MM.1S (cell line): ENCODE measurements around the gene GNAS.

ENCODE experiments used
- DNase-seq: peaks from one replicate; pipeline ENCODE4 v3.0.0-alpha.2; 2015
- H2AFZ ChIP-seq: fragments of 300-600 bp; sonication (generic); 2 replicates; pipeline ENCODE4 v1.6.0; 2016; ENCODE audit warnings: antibody characterized with exemption, low read length
- H3F3A ChIP-seq: fragments of 300-600 bp; sonication (generic); 2 replicates; pipeline ENCODE4 v1.6.1; 2016; ENCODE audit warnings: mild to moderate bottlenecking, antibody characterized with exemption, low read length, moderate library complexity, mixed read lengths; ENCODE audit not compliant: insufficient read depth
- H3K27ac ChIP-seq: fragments of 300-600 bp; sonication (generic); 2 replicates; pipeline ENCODE4 v1.5.1; 2016; ENCODE audit warnings: mild to moderate bottlenecking, low read length
- H3K27me3 ChIP-seq: fragments of 300-600 bp; sonication (generic); replicated peaks from 2 replicates; pipeline ENCODE4 v1.6.0; 2016; ENCODE audit warnings: low read length; ENCODE audit not compliant: insufficient read depth
- H3K36me3 ChIP-seq: fragments of 300-600 bp; sonication (generic); replicated peaks from 2 replicates; pipeline ENCODE4 v1.6.1; 2016; ENCODE audit warnings: mild to moderate bottlenecking, low read length, mixed read lengths; ENCODE audit not compliant: insufficient read depth
- H3K4me1 ChIP-seq: fragments of 300-600 bp; sonication (generic); 2 replicates; pipeline ENCODE4 v1.6.1; 2016; ENCODE audit warnings: low read length, mixed read lengths
- H3K4me2 ChIP-seq: fragments of 300-600 bp; sonication (generic); 2 replicates; pipeline ENCODE4 v1.6.0; 2016; ENCODE audit warnings: low read depth, low read length
- H3K4me3 ChIP-seq: fragments of 300-600 bp; sonication (generic); 2 replicates; pipeline ENCODE4 v1.5.1; 2016; ENCODE audit warnings: low read length, mixed read lengths
- H3K79me2 ChIP-seq: fragments of 300-600 bp; sonication (generic); 2 replicates; pipeline ENCODE4 v1.6.1; 2016; ENCODE audit warnings: mixed run types, low read length, mixed read lengths
- H3K9ac ChIP-seq: fragments of 300-600 bp; sonication (generic); 2 replicates; pipeline ENCODE4 v1.6.1; 2016; ENCODE audit warnings: low read length, mixed read lengths
- H3K9me2 ChIP-seq: fragments of 300-600 bp; sonication (generic); replicated peaks from 2 replicates; pipeline ENCODE4 v1.6.1; 2016; ENCODE audit warnings: mild to moderate bottlenecking, low read length, mixed read lengths; ENCODE audit not compliant: insufficient read depth
- H3K9me3 ChIP-seq: fragments of 300-600 bp; sonication (generic); replicated peaks from 2 replicates; pipeline ENCODE4 v1.6.1; 2016; ENCODE audit warnings: mild to moderate bottlenecking, low read length, mixed read lengths; ENCODE audit not compliant: insufficient read depth
- H4K20me1 ChIP-seq: fragments of 300-600 bp; sonication (generic); 2 replicates; pipeline ENCODE4 v1.6.1; 2016; ENCODE audit warnings: mild to moderate bottlenecking, low read length, moderate library complexity, mixed read lengths; ENCODE audit not compliant: insufficient read depth
- EZH2 ChIP-seq: fragments of 300-600 bp; sonication (generic); optimal IDR thresholded peaks from 2 replicates; pipeline ENCODE3; 2017; ENCODE audit warnings: low read depth, mild to moderate bottlenecking, antibody characterized with exemption, low read length, mixed read lengths
- EZH2phosphoT487 ChIP-seq: fragments of 300-600 bp; sonication (generic); IDR thresholded peaks from 2 replicates; pipeline ENCODE4 v1.6.1; 2018; ENCODE audit warnings: antibody characterized with exemption, low read length
- TF ChIP-seq, protein P1 (sequence below): fragments of 300-600 bp; sonication (generic); IDR thresholded peaks from 2 replicates; pipeline ENCODE4 v1.5.1; 2016; ENCODE audit warnings: antibody characterized with exemption, low read length, mixed read lengths

The GNAS gene

DNA sequence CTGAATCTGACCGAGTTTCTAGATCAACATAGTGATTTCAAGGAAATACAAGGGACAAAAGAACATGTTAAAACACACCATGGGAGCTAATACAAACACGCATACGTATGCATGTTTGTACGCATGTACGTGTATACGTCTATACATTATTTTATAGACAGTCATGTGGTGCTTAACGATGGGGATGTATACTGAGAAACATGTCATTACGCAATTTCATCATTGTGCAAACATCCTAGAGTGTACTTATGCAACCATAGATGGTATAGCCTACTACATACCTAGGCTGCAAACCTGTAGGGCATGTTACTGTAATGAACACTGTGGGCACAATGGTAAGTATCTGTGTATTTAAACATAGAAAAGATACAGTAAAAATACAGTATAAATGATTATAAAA lies 103.6 kb downstream of the GNAS start:
- H3K27ac ChIP-seq, result no peak overlapping the region
- no peak overlapping the region for H2AFZ ChIP-seq
- no peak overlapping the region for H3K9ac ChIP-seq
- no peaks in the 10 kb centered on the region for H3K9me2 ChIP-seq
- no peaks in the 10 kb centered on the region for H3K4me1 ChIP-seq
- H3K79me2 ChIP-seq, result no peaks in the 10 kb centered on the region
- H4K20me1 ChIP-seq, result no peaks in the 10 kb centered on the region
- H3K36me3 ChIP-seq, result no peaks in the 10 kb centered on the region
- no peaks in the 10 kb centered on the region for H3K27me3 ChIP-seq
- H3F3A ChIP-seq, result no peaks in the 10 kb centered on the region; the same call in 1 of the 2 replicates
- H3K4me3 ChIP-seq, result no peak overlapping the region
- DNase-seq, result no peak
- no peak overlapping the region for H3K4me2 ChIP-seq
- H3K9me3 ChIP-seq, result no peaks in the 10 kb centered on the region
- no peak for TF ChIP-seq EZH2
- TF ChIP-seq EZH2phosphoT487, result no peak
- TF ChIP-seq, protein P1, sequence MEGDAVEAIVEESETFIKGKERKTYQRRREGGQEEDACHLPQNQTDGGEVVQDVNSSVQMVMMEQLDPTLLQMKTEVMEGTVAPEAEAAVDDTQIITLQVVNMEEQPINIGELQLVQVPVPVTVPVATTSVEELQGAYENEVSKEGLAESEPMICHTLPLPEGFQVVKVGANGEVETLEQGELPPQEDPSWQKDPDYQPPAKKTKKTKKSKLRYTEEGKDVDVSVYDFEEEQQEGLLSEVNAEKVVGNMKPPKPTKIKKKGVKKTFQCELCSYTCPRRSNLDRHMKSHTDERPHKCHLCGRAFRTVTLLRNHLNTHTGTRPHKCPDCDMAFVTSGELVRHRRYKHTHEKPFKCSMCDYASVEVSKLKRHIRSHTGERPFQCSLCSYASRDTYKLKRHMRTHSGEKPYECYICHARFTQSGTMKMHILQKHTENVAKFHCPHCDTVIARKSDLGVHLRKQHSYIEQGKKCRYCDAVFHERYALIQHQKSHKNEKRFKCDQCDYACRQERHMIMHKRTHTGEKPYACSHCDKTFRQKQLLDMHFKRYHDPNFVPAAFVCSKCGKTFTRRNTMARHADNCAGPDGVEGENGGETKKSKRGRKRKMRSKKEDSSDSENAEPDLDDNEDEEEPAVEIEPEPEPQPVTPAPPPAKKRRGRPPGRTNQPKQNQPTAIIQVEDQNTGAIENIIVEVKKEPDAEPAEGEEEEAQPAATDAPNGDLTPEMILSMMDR, result no peak

DNA sequence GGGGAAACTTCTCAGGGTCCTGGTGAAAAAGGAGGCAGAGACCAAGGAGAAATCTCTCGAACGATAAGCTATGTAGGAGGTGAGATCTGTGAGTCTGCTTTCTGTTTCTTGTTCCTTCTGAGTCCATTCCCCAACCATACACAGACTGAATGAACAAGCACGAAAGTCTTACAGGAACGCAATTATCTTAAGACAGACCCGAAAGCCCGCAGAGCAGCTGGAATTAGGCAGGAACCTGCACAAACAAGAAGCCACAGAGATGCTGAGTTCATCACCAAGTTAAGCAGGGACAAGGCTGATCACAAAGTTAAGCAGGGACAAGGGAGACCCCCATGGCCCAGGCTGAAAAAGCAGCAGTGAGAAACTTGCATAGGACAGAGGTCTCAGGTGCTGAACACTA lies 107.1 kb downstream of the GNAS start:
- no peaks in the 10 kb centered on the region for H3K9me2 ChIP-seq
- H3K9me3 ChIP-seq, result no peaks in the 10 kb centered on the region
- no peaks in the 10 kb centered on the region for H4K20me1 ChIP-seq
- H3F3A ChIP-seq, result no peaks in the 10 kb centered on the region; the same call in 1 of the 2 replicates
- no peaks in the 10 kb centered on the region for H3K79me2 ChIP-seq
- peak overlapping the region; percentile 14; the same call in 1 of the 2 replicates for H3K27ac ChIP-seq
- TF ChIP-seq, protein P1, result no peak
- TF ChIP-seq EZH2 (no peak), EZH2phosphoT487 (no peak)
- no peaks in the 10 kb centered on the region for H3K36me3 ChIP-seq
- H3K4me3 ChIP-seq, result no peak overlapping the region
- H3K4me1 ChIP-seq, result no peaks in the 10 kb centered on the region
- peak overlapping the region; percentile 33; the same call in 1 of the 2 replicates for H3K4me2 ChIP-seq
- H2AFZ ChIP-seq, result peak overlapping the region; percentile 52
- peak overlapping the region; percentile 24; the same call in 1 of the 2 replicates for H3K9ac ChIP-seq
- H3K27me3 ChIP-seq, result no peaks in the 10 kb centered on the region
- peak; percentile 41 for DNase-seq
